WI38 (cell line): Measurements from ENCODE around the gene ARL15.

ENCODE experiments used
- H3K4me3 ChIP-seq: 2 replicates; pipeline ENCODE4 v1.5.1; 2011; ENCODE audit warnings: low read depth, mild to moderate bottlenecking, control low read depth, low read length
- TF ChIP-seq, protein P1 (sequence below): IDR thresholded peaks from 2 replicates; pipeline ENCODE4 v1.5.1; 2012; ENCODE audit warnings: low read depth, mild to moderate bottlenecking, control low read depth, low read length

ARL15 gene

DNA sequence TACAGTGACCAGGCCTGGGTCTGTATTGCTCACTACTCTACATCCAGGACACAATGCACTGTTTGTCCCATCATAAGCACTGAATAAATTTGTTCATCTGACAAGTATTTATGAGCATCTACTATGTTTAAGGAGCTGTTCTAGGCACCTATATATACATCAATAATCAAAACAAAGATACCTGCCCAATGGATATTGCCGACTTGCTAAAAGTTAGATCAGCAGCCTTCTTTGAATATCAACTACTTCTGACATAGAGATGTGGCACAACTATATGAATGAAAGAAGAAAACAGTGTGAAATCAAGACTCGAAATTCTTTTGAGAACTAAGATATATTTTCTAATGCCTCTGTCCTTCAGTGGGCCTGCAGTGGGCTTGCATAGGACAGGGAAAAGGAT is 215.7 kb downstream of the ARL15 start:
- TF ChIP-seq, protein P1, sequence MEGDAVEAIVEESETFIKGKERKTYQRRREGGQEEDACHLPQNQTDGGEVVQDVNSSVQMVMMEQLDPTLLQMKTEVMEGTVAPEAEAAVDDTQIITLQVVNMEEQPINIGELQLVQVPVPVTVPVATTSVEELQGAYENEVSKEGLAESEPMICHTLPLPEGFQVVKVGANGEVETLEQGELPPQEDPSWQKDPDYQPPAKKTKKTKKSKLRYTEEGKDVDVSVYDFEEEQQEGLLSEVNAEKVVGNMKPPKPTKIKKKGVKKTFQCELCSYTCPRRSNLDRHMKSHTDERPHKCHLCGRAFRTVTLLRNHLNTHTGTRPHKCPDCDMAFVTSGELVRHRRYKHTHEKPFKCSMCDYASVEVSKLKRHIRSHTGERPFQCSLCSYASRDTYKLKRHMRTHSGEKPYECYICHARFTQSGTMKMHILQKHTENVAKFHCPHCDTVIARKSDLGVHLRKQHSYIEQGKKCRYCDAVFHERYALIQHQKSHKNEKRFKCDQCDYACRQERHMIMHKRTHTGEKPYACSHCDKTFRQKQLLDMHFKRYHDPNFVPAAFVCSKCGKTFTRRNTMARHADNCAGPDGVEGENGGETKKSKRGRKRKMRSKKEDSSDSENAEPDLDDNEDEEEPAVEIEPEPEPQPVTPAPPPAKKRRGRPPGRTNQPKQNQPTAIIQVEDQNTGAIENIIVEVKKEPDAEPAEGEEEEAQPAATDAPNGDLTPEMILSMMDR, result no peak
- no peak overlapping the region for H3K4me3 ChIP-seq

DNA sequence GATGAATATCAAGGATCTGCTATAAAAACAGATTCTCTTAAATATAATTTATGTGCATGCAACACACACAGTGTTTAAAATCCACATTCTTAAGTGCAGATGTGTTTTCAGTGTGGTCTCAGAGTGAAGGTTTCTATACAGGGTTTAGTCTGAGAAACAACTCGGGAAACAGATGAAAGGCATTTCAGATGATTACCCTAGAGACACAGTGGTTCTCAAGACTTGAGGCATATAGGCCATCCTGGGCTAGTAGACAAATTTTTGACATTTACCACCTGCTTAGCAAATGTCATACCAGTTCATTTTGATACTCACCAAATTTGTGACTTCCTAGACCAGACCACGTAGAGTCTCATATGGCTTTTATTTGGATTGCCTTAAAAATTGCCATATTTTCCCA is 216.5 kb downstream of the ARL15 start:
- TF ChIP-seq, protein P1, result no peak
- H3K4me3 ChIP-seq, result no peak overlapping the region

DNA sequence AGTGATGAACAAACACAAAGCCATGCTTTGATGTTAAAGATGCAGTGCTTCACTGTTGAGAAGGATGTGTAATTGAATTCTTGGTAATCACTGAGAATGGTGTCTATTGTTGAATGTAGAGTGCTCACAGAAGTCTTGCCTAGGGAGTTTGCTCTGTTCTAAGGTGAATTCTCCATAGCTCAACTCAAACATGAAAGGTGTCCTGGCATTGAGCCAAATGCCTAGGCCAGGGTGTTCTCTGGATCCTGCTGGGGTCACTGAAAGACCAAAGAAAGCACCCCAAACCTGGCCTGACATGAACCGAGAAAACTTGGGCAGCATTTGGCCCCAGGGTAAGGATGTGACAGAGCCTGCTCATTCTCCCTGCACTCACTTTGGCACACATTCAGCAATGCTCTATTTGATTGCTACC is 217.3 kb downstream of the ARL15 start:
- no peak overlapping the region for H3K4me3 ChIP-seq
- TF ChIP-seq, protein P1, result no peak

DNA sequence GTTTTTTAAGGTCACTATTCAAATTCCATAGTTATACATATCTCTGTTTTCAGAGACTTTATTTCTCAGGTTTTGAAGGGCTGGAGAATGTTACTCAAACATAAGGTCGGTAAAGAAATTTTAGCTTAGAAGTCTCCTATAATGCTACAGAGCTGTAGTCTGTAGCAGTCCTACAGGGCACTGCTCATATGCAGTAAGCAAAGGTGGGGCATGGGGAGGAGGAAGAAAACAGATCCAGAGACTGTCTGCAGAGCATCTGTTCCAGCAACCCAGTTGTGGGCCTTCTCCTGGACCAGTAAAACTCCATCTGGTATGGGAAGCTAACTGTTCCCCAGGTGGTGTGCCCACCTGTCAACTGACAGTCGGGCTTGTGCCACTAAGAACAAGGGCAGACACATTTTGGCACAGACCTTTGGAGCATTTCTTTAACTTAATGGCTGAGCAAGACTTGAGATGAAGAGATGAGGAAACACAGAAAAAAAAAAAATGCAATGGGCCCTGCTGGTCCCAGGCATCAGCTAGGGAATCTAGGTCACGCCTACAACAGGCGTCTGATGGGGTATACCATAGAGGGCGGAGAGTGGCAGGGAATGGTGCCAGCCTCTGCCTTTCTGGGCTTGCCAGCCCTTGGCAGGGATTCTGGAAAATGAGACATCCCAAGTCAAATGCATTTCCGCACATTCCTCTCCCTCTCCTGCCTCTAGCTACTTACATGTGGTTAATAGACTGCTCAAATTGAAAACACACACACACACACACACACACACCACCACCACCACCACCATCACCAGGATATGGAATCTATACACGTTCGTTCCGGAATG is 218.9 kb downstream of the ARL15 start:
- TF ChIP-seq, protein P1, result no peak
- no peak overlapping the region for H3K4me3 ChIP-seq

GRCh38 chr5:54090495-54091120 is 219.8 kb downstream of the ARL15 start:
- no peak overlapping the region for H3K4me3 ChIP-seq
- TF ChIP-seq, protein P1, result 0 out of 2 replicates have a peak, but pooled peaks have one; percentile 8

GRCh38 chr5:54088081-54088480 is 222.3 kb downstream of the ARL15 start:
- H3K4me3 ChIP-seq, result no peak overlapping the region
- TF ChIP-seq, protein P1, result no peak

DNA sequence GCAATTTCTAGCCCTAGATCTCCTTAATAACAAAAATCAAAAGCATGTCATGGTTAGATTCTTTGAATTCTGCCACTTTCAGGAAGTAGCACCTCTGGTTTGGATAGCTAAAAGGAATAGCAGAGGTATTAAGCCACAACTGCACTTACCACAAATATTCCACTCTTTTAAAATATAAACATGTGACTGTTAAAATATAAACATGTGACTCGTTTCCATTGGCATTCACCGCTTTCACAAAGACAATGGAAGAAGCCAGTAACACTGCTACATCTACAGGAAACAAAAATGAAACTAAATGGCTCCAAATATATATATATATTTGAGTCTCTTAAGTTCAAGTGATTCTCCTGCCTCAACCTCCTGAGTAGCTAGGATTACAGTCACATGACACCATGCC is 222.9 kb downstream of the ARL15 start:
- no peak overlapping the region for H3K4me3 ChIP-seq
- TF ChIP-seq, protein P1, result no peak
